Body of pancreas (tissue), 4 donors: ENCODE measurements around the gene CRB1. TPM values are rescaled to one million over a fixed set of nuclear protein-coding genes. Genes with fewer than 3 reads are reported as not detected.

Experiments used
- ATAC-seq: fragments of 150-250 bp; one replicate; pipeline ENCODE4 v1.9.1; 2016
- DNase-seq, 4 donors: peaks; one replicate each; pipeline ENCODE4 v3.0.0-alpha.2; 2019
- H3K27ac ChIP-seq, 4 donors: fragments of 200-600 bp; sonication (generic); 1 replicate in 3 of 4; 2 replicates in 1 of 4; pipeline versions ENCODE4 v1.5.1 to v1.6.1; 2016 to 2019; ENCODE audit warnings: mild to moderate bottlenecking in 1 of 4, mixed read lengths in 1 of 4, moderate library complexity in 1 of 4
- H3K27me3 ChIP-seq, 2 donors: fragments of 200-600 bp; sonication (generic); one replicate each; pipeline ENCODE4 v1.6.0; 2016; ENCODE audit warnings: mild to moderate bottlenecking in 1 of 2
- H3K36me3 ChIP-seq, 2 donors: fragments of 200-600 bp; sonication (generic); replicated peaks in 1 of 2; 2 replicates each; pipeline ENCODE4 v1.5.1; 2016; ENCODE audit warnings: low read depth in 2 of 2; ENCODE audit not compliant: insufficient read depth in 1 of 2
- H3K4me1 ChIP-seq: fragments of 200-600 bp; sonication (generic); one replicate; pipeline ENCODE4 v1.6.0; 2016
- H3K4me3 ChIP-seq, 2 donors: fragments of 200-600 bp; sonication (generic); 1 replicate in 1 of 2; 2 replicates in 1 of 2; pipeline ENCODE4 v1.5.1; 2016 to 2019
- H3K9me3 ChIP-seq, 3 donors: fragments of 200-600 bp; sonication (generic); 1 replicate in 2 of 3; 2 replicates in 1 of 3; pipeline ENCODE4 v1.5.1; 2016
- POLR2A ChIP-seq, 3 donors: fragments of 450-650 bp; IDR thresholded peaks; one replicate each; pipeline ENCODE4 v1.6.1; 2016; ENCODE audit warnings: antibody characterized with exemption in 3 of 3, mild to moderate bottlenecking in 2 of 3
- WGBS, 2 donors: methylation state at CpG; one replicate each; pipeline ENCODE4 v1.1.5; 2017; 5-methylcytosine and 5-hydroxymethylcytosine counted together
- intact Hi-C: fragments of 100-400 bp; cut with DNase I; formaldehyde crosslinking; loops from one replicate; pipeline ENCODE4 v1.15.1; 2023
- small RNA-seq: library from RNA; depleted of rRNA; stranded (forward); fragments of <200 nt; gene quantifications from one replicate; pipeline ENCODE3, GENCODE V24; 2016
- total RNA-seq, 2 donors: library from RNA; depleted of rRNA; stranded (reverse); fragments of >200 nt; gene quantifications; one replicate each; pipeline ENCODE4 v1.1.0, GENCODE V29; 2016
- TF ChIP-seq, protein P1 (sequence below), 7 experiments: fragments of 450-650 bp in 4 of 7; fragments of 200-600 bp in 3 of 7; sonication (generic) in 3 of 7; IDR thresholded peaks; one replicate each; pipeline ENCODE4 v1.5.1; 2016 to 2019; ENCODE audit warnings: antibody characterized with exemption in 7 of 7

Gene CRB1
- total RNA-seq, 2 donors from 2014 or later: 0.26 to 10.2 TPM

GRCh38 chr1:197521118-197521739 lies 253.2 kb downstream of the CRB1 start:
- intact Hi-C loops: loop anchor here (10.0 kb wide), 1 partner anchor 364 kb away; no protein-coding TSS in a partner anchor

GRCh38 chr1:197526736-197527371 lies 258.8 kb downstream of the CRB1 start:
- H3K9me3 ChIP-seq: no peaks in the 10 kb centered on the region
- intact Hi-C loops: loop anchor here (10.0 kb wide), 1 partner anchor 358 kb away; no protein-coding TSS in a partner anchor
- H3K27me3 ChIP-seq: no peaks in the 10 kb centered on the region
- peaks cover 4% of the 10 kb centered on the region for H3K4me1 ChIP-seq
- TF ChIP-seq, protein P1, sequence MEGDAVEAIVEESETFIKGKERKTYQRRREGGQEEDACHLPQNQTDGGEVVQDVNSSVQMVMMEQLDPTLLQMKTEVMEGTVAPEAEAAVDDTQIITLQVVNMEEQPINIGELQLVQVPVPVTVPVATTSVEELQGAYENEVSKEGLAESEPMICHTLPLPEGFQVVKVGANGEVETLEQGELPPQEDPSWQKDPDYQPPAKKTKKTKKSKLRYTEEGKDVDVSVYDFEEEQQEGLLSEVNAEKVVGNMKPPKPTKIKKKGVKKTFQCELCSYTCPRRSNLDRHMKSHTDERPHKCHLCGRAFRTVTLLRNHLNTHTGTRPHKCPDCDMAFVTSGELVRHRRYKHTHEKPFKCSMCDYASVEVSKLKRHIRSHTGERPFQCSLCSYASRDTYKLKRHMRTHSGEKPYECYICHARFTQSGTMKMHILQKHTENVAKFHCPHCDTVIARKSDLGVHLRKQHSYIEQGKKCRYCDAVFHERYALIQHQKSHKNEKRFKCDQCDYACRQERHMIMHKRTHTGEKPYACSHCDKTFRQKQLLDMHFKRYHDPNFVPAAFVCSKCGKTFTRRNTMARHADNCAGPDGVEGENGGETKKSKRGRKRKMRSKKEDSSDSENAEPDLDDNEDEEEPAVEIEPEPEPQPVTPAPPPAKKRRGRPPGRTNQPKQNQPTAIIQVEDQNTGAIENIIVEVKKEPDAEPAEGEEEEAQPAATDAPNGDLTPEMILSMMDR (IDR thresholded peaks at IDR 0.05): peak; percentile 17 to 79 (median 57)
- no peak for TF ChIP-seq POLR2A (IDR thresholded peaks at IDR 0.05)
- no peak overlapping the region for H3K4me3 ChIP-seq
- DNase-seq (no peak), ATAC-seq (no peak)
- no peaks in the 10 kb centered on the region for H3K36me3 ChIP-seq
- 66 to 76% methylated on average over 4 of the region's 4 CpGs for WGBS, 2 donors
- H3K27ac ChIP-seq: no peak overlapping the region

More at GRCh38 chr1:197521118-197521739, 253.2 kb downstream of the CRB1 start:
- Histone ChIP-seq H3K27ac (no peak overlapping the region), H3K4me3 (no peak overlapping the region), H3K36me3 (no peaks in the 10 kb centered on the region), H3K27me3 (no peaks in the 10 kb centered on the region), H3K9me3 (no peaks in the 10 kb centered on the region), H3K4me1 (no peaks in the 10 kb centered on the region)
- 39 to 52% methylated on average over 2 of the region's 2 CpGs for WGBS, 2 donors
- ATAC-seq (no peak), DNase-seq (peak in 1 of 4 donors; percentile 7)
- TF ChIP-seq, protein P1 (IDR thresholded peaks at IDR 0.05): peak in 6 of 7 experiments; percentile 41 to 58 (median 51)
- no peak for TF ChIP-seq POLR2A (IDR thresholded peaks at IDR 0.05)

Small RNA genes lying within 50 kb of the gene (small RNA-seq; reads per million reads assigned to genes)
- not detected for gene MRPS21P3

Other genes starting within 250 kb of the CRB1 start
- gene F13B, start 201.0 kb upstream of the CRB1 start, total RNA-seq: not detected
- under 1 TPM; under 0.01 to 0.66 TPM for gene ASPM, start 121.6 kb upstream of the CRB1 start, total RNA-seq
- gene ZBTB41, start 67.0 kb upstream of the CRB1 start, total RNA-seq: 1 to 10 TPM; 4.6 to 7.5 TPM